Panc1 (cell line): Measurements from ENCODE around the gene AFF3.

ENCODE experiments used
- CTCF ChIP-seq: fragments of 450-650 bp; IDR thresholded peaks from 2 replicates; pipeline ENCODE4 v1.5.1; 2017; ENCODE audit warnings: mild to moderate bottlenecking
- POLR2AphosphoS5 ChIP-seq: IDR thresholded peaks from 2 replicates; pipeline ENCODE4 v1.6.1; 2012; ENCODE audit warnings: mild to moderate bottlenecking, low read depth, low read length, moderate library complexity

GRCh38 chr2:100188326-100188725 is 45.9 kb upstream of the AFF3 start:
- TF ChIP-seq CTCF, result no peak
- TF ChIP-seq POLR2AphosphoS5, result no peak
